GM23338 (cell line): Measurements from ENCODE around the gene DCAF6. TPM values are rescaled to one million over a fixed set of nuclear protein-coding genes. Genes with fewer than 3 reads are reported as not detected.

ENCODE experiments used
- ATAC-seq: fragments of 200-7000 bp; cut with Tn5 transposase; 3 replicates; pipeline ENCODE4 v1.9.1; 2020
- DNase-seq: peaks from one replicate; pipeline ENCODE4 v3.0.0-alpha.2; 2015; ENCODE audit warnings: low spot score
- H2AFZ ChIP-seq: fragments of 200-600 bp; sonication (generic); 2 replicates; pipeline ENCODE4 v1.8.0; 2016; ENCODE audit warnings: antibody characterized with exemption, mild to moderate bottlenecking, moderate library complexity
- H3F3A ChIP-seq: fragments of 200-600 bp; sonication (generic); replicated peaks from 2 replicates; pipeline ENCODE4 v1.8.0; 2017; ENCODE audit warnings: antibody characterized with exemption, mixed run types, low read depth
- H3K27ac ChIP-seq: fragments of 200-600 bp; sonication (generic); 2 replicates; pipeline ENCODE4 v1.6.1; 2016; ENCODE audit warnings: low read depth
- H3K27me3 ChIP-seq: fragments of 200-600 bp; sonication (generic); 2 replicates; pipeline ENCODE4 v1.8.0; 2016; ENCODE audit warnings: mild to moderate bottlenecking, mixed run types, moderate library complexity; ENCODE audit not compliant: insufficient read depth
- H3K36me3 ChIP-seq: fragments of 200-600 bp; sonication (generic); 2 replicates; pipeline ENCODE4 v1.8.0; 2016; ENCODE audit warnings: mild to moderate bottlenecking; ENCODE audit not compliant: insufficient read depth
- H3K4me1 ChIP-seq: fragments of 200-600 bp; sonication (generic); 2 replicates; pipeline ENCODE4 v1.8.0; 2016; ENCODE audit warnings: mild to moderate bottlenecking, moderate library complexity; ENCODE audit not compliant: insufficient read depth
- H3K4me2 ChIP-seq: fragments of 200-600 bp; sonication (generic); 2 replicates; pipeline ENCODE4 v1.7.1; 2017; ENCODE audit warnings: mixed run types
- H3K4me3 ChIP-seq: fragments of 200-600 bp; sonication (generic); 2 replicates; pipeline ENCODE4 v1.6.1; 2016; ENCODE audit warnings: mixed run types
- H3K79me2 ChIP-seq: fragments of 200-600 bp; sonication (generic); replicated peaks from 2 replicates; pipeline ENCODE4 v1.8.0; 2017; ENCODE audit warnings: mild to moderate bottlenecking; ENCODE audit not compliant: insufficient read depth
- H3K9me2 ChIP-seq: fragments of 200-600 bp; sonication (generic); 2 replicates; pipeline ENCODE4 v1.8.0; 2017; ENCODE audit not compliant: insufficient read depth
- H4K20me1 ChIP-seq: fragments of 200-600 bp; sonication (generic); replicated peaks from 2 replicates; pipeline ENCODE4 v1.8.0; 2017; ENCODE audit warnings: mild to moderate bottlenecking; ENCODE audit not compliant: insufficient read depth
- H3K27ac Mint-ChIP-seq: 2 replicates; pipeline ENCODE4 v1.8.0; 2020; ENCODE audit warnings: inconsistent platforms, mild to moderate bottlenecking, moderate library complexity, mixed read lengths
- H3K27me3 Mint-ChIP-seq: 3 replicates; pipeline ENCODE4 v1.8.0; 2022; ENCODE audit warnings: low read depth, mild to moderate bottlenecking, moderate library complexity, mixed read lengths, inconsistent platforms; ENCODE audit not compliant: insufficient read depth, poor library complexity
- H3K36me3 Mint-ChIP-seq: 3 replicates; pipeline ENCODE4 v1.8.0; 2021; ENCODE audit warnings: low read depth, mild to moderate bottlenecking, inconsistent platforms, moderate library complexity, mixed read lengths
- H3K4me1 Mint-ChIP-seq: 3 replicates; pipeline ENCODE4 v1.8.0; 2020; ENCODE audit warnings: mild to moderate bottlenecking, inconsistent platforms, mixed read lengths
- H3K4me3 Mint-ChIP-seq: 3 replicates; pipeline ENCODE4 v1.8.0; 2021; ENCODE audit warnings: moderate library complexity, mild to moderate bottlenecking, inconsistent platforms, mixed read lengths
- H3K9me3 Mint-ChIP-seq: 3 replicates; pipeline ENCODE4 v1.8.0; 2020; ENCODE audit warnings: moderate library complexity, mild to moderate bottlenecking, inconsistent platforms, mixed read lengths
- CREB1 ChIP-seq: fragments of 250-450 bp; sonication (Bioruptor Pico); IDR thresholded peaks from 2 replicates; pipeline ENCODE4 v1.5.0; 2020; ENCODE audit warnings: low read depth, mild to moderate bottlenecking, moderate library complexity
- CTCF ChIP-seq, 2 experiments: fragments of 200-600 bp in 1 of 2; sonication (generic) in 1 of 2; conservative IDR thresholded peaks; 2 replicates each; pipeline versions ENCODE4 v1.5.1 to v1.6.1; 2016 to 2017; ENCODE audit warnings: antibody characterized with exemption in 2 of 2, low read depth in 2 of 2, mild to moderate bottlenecking in 2 of 2, moderate library complexity in 1 of 2
- EZH2 ChIP-seq: fragments of 200-600 bp; sonication (generic); IDR thresholded peaks from one replicate; pipeline ENCODE4 v1.8.0; 2017; ENCODE audit warnings: antibody characterized with exemption, mild to moderate bottlenecking, low read depth; ENCODE audit not compliant: unreplicated experiment
- EZH2phosphoT487 ChIP-seq: fragments of 200-600 bp; sonication (generic); IDR thresholded peaks from one replicate; pipeline ENCODE4 v1.8.1; 2018; ENCODE audit warnings: antibody characterized with exemption; ENCODE audit not compliant: unreplicated experiment
- JUNB ChIP-seq: IDR thresholded peaks from one replicate; pipeline ENCODE4 v1.6.1; 2016; ENCODE audit warnings: antibody characterized with exemption; ENCODE audit not compliant: unreplicated experiment
- NANOG ChIP-seq: IDR thresholded peaks from 2 replicates; pipeline ENCODE4 v1.6.1; 2016; ENCODE audit warnings: antibody characterized with exemption, borderline replicate concordance
- POLR2AphosphoS5 ChIP-seq: IDR thresholded peaks from 2 replicates; pipeline ENCODE4 v1.6.1; 2016; ENCODE audit warnings: antibody characterized with exemption, low read depth
- STAT1 ChIP-seq: IDR thresholded peaks from one replicate; pipeline ENCODE4 v1.6.1; 2016; ENCODE audit warnings: antibody characterized with exemption; ENCODE audit not compliant: unreplicated experiment
- ZNF114 ChIP-seq: fragments of 250-450 bp; sonication (Bioruptor Pico); IDR thresholded peaks from 2 replicates; pipeline ENCODE4 v1.5.0; 2020; ENCODE audit warnings: mild to moderate bottlenecking, moderate library complexity
- ZNF331 ChIP-seq: fragments of 250-450 bp; sonication (Bioruptor Pico); IDR thresholded peaks from 2 replicates; pipeline ENCODE4 v1.5.0; 2020; ENCODE audit warnings: low read depth, mild to moderate bottlenecking, moderate library complexity
- polyA plus RNA-seq: library from polyadenylated mRNA; unstranded; fragments of >200 nt; fragmentation: Nextera tagmentation; extraction: Ambion mirVana; gene quantifications from 2 replicates; pipeline ENCODE4 v1.2.1, GENCODE V29; 2016
- total RNA-seq: library from RNA; depleted of rRNA; stranded (reverse); fragments of >200 nt; shearing (Covaris generic); gene quantifications from 2 replicates; pipeline ENCODE4 v1.2.3, GENCODE V29; 2014
- TF ChIP-seq, protein P1 (sequence below): IDR thresholded peaks from one replicate; pipeline ENCODE4 v1.6.1; 2018; ENCODE audit warnings: antibody characterized with exemption; ENCODE audit not compliant: unreplicated experiment
- TF ChIP-seq, protein P2 (sequence below): fragments of 250-450 bp; sonication (Bioruptor Pico); IDR thresholded peaks from 2 replicates; pipeline ENCODE4 v1.5.0; 2020; ENCODE audit warnings: mild to moderate bottlenecking, moderate library complexity
- TF ChIP-seq, protein P3 (sequence below): IDR thresholded peaks from 2 replicates; pipeline ENCODE4 v1.6.1; 2016; ENCODE audit warnings: antibody characterized with exemption

DCAF6 gene
- total and polyA plus RNA-seq, 2 experiments from 2014 or later: 18.6 to 27.3 TPM

GRCh38 chr1:168119750-168120149, 183.3 kb downstream of the DCAF6 start:
- no peak for TF ChIP-seq EZH2
- TF ChIP-seq, protein P1, sequence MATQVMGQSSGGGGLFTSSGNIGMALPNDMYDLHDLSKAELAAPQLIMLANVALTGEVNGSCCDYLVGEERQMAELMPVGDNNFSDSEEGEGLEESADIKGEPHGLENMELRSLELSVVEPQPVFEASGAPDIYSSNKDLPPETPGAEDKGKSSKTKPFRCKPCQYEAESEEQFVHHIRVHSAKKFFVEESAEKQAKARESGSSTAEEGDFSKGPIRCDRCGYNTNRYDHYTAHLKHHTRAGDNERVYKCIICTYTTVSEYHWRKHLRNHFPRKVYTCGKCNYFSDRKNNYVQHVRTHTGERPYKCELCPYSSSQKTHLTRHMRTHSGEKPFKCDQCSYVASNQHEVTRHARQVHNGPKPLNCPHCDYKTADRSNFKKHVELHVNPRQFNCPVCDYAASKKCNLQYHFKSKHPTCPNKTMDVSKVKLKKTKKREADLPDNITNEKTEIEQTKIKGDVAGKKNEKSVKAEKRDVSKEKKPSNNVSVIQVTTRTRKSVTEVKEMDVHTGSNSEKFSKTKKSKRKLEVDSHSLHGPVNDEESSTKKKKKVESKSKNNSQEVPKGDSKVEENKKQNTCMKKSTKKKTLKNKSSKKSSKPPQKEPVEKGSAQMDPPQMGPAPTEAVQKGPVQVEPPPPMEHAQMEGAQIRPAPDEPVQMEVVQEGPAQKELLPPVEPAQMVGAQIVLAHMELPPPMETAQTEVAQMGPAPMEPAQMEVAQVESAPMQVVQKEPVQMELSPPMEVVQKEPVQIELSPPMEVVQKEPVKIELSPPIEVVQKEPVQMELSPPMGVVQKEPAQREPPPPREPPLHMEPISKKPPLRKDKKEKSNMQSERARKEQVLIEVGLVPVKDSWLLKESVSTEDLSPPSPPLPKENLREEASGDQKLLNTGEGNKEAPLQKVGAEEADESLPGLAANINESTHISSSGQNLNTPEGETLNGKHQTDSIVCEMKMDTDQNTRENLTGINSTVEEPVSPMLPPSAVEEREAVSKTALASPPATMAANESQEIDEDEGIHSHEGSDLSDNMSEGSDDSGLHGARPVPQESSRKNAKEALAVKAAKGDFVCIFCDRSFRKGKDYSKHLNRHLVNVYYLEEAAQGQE: no peak
- no peak for TF ChIP-seq STAT1
- TF ChIP-seq, protein P2, sequence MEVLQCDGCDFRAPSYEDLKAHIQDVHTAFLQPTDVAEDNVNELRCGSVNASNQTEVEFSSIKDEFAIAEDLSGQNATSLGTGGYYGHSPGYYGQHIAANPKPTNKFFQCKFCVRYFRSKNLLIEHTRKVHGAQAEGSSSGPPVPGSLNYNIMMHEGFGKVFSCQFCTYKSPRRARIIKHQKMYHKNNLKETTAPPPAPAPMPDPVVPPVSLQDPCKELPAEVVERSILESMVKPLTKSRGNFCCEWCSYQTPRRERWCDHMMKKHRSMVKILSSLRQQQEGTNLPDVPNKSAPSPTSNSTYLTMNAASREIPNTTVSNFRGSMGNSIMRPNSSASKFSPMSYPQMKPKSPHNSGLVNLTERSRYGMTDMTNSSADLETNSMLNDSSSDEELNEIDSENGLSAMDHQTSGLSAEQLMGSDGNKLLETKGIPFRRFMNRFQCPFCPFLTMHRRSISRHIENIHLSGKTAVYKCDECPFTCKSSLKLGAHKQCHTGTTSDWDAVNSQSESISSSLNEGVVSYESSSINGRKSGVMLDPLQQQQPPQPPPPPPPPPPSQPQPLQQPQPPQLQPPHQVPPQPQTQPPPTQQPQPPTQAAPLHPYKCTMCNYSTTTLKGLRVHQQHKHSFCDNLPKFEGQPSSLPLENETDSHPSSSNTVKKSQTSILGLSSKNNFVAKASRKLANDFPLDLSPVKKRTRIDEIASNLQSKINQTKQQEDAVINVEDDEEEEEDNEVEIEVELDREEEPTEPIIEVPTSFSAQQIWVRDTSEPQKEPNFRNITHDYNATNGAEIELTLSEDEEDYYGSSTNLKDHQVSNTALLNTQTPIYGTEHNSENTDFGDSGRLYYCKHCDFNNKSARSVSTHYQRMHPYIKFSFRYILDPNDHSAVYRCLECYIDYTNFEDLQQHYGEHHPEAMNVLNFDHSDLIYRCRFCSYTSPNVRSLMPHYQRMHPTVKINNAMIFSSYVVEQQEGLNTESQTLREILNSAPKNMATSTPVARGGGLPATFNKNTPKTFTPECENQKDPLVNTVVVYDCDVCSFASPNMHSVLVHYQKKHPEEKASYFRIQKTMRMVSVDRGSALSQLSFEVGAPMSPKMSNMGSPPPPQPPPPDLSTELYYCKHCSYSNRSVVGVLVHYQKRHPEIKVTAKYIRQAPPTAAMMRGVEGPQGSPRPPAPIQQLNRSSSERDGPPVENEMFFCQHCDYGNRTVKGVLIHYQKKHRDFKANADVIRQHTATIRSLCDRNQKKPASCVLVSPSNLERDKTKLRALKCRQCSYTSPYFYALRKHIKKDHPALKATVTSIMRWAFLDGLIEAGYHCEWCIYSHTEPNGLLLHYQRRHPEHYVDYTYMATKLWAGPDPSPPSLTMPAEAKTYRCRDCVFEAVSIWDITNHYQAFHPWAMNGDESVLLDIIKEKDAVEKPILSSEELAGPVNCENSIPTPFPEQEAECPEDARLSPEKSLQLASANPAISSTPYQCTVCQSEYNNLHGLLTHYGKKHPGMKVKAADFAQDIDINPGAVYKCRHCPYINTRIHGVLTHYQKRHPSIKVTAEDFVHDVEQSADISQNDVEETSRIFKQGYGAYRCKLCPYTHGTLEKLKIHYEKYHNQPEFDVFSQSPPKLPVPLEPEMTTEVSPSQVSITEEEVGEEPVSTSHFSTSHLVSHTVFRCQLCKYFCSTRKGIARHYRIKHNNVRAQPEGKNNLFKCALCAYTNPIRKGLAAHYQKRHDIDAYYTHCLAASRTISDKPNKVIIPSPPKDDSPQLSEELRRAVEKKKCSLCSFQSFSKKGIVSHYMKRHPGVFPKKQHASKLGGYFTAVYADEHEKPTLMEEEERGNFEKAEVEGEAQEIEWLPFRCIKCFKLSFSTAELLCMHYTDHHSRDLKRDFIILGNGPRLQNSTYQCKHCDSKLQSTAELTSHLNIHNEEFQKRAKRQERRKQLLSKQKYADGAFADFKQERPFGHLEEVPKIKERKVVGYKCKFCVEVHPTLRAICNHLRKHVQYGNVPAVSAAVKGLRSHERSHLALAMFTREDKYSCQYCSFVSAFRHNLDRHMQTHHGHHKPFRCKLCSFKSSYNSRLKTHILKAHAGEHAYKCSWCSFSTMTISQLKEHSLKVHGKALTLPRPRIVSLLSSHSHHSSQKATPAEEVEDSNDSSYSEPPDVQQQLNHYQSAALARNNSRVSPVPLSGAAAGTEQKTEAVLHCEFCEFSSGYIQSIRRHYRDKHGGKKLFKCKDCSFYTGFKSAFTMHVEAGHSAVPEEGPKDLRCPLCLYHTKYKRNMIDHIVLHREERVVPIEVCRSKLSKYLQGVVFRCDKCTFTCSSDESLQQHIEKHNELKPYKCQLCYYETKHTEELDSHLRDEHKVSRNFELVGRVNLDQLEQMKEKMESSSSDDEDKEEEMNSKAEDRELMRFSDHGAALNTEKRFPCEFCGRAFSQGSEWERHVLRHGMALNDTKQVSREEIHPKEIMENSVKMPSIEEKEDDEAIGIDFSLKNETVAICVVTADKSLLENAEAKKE (CRISPR knock-in tag): no peak
- TF ChIP-seq NANOG: no peak
- TF ChIP-seq, protein P3, sequence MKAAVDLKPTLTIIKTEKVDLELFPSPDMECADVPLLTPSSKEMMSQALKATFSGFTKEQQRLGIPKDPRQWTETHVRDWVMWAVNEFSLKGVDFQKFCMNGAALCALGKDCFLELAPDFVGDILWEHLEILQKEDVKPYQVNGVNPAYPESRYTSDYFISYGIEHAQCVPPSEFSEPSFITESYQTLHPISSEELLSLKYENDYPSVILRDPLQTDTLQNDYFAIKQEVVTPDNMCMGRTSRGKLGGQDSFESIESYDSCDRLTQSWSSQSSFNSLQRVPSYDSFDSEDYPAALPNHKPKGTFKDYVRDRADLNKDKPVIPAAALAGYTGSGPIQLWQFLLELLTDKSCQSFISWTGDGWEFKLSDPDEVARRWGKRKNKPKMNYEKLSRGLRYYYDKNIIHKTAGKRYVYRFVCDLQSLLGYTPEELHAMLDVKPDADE: no peak
- no peak for TF ChIP-seq ZNF114 (CRISPR knock-in tag)
- TF ChIP-seq JUNB: no peak
- TF ChIP-seq CTCF (conservative IDR thresholded peaks at IDR 0.05; ENCODE audit: low read depth in 2 of 2): no peak
- TF ChIP-seq POLR2AphosphoS5: no peak
- no peak for TF ChIP-seq ZNF331 (CRISPR knock-in tag)
- no peak for TF ChIP-seq EZH2phosphoT487
- no peak for TF ChIP-seq CREB1 (CRISPR knock-in tag)
- H3F3A ChIP-seq: no peaks in the 10 kb centered on the region
- ATAC-seq (no peak), DNase-seq (no peak)
- Mint-ChIP-seq H3K27me3 (peaks cover 5% of the 10 kb centered on the region), H3K36me3 (peaks cover 22% of the 10 kb centered on the region), H3K9me3 (peaks cover 14% of the 10 kb centered on the region; the same call in 2 of the 3 replicates), H3K27ac (no peak overlapping the region), H3K4me3 (no peak overlapping the region), H3K4me1 (peaks cover 5% of the 10 kb centered on the region; the same call in 2 of the 3 replicates)
- no peak overlapping the region for H2AFZ ChIP-seq
- no peak overlapping the region for H3K4me3 ChIP-seq
- H4K20me1 ChIP-seq: no peaks in the 10 kb centered on the region; the same call in 1 of the 2 replicates
- H3K36me3 ChIP-seq: no peaks in the 10 kb centered on the region
- H3K9me2 ChIP-seq: no peaks in the 10 kb centered on the region
- H3K79me2 ChIP-seq: 0 out of 2 replicates have a peak, but pooled peaks cover 4% of the 10 kb centered on the region
- no peak overlapping the region for H3K4me2 ChIP-seq
- no peak overlapping the region for H3K27ac ChIP-seq
- no peaks in the 10 kb centered on the region for H3K4me1 ChIP-seq
- no peaks in the 10 kb centered on the region for H3K27me3 ChIP-seq
